GM12891 (cell line): ENCODE measurements around the gene MFN1.

Source experiments
- POLR2A ChIP-seq: IDR thresholded peaks from 2 replicates; pipeline ENCODE4 v1.6.1; 2011; ENCODE audit warnings: low read depth, low read length, control low read depth
- POLR2AphosphoS5 ChIP-seq: IDR thresholded peaks from 2 replicates; pipeline ENCODE4 v1.6.1; 2011; ENCODE audit warnings: low read depth, low read length, control low read depth

DNA sequence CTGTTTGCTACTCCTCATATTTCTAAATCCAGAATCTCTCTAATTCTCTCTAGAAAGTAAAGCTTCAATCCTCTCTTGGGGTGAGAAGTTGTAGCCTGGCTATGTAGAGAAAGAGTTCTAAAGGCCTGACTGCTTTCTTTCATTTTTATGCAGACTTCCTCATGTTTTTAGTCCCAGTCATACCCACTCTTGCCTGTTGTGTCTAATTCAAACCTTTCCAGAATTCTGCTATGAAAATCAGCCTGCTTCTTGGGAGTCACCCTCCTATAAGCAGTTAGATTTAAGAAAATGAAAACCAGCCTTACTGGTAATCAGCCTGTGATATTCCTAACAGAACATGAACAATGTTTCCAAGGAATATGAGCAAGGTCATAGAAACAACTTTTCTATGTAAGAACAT, 39.5 kb upstream of the MFN1 start:
- no peak for TF ChIP-seq POLR2A
- no peak for TF ChIP-seq POLR2AphosphoS5
